Lower leg skin (tissue), 4 donors: Measurements from ENCODE around the gene BMP2. TPM values are rescaled to one million over a fixed set of nuclear protein-coding genes. Genes with fewer than 3 reads are reported as not detected.

ENCODE experiments used
- DNase-seq, 2 donors: peaks; one replicate each; pipeline ENCODE4 v3.0.0-alpha.2; 2019; ENCODE audit warnings: low spot score in 2 of 2
- H3K4me3 ChIP-seq: fragments of 200-600 bp; sonication (generic); 2 replicates; pipeline ENCODE4 v1.5.1; 2017; ENCODE audit warnings: mild to moderate bottlenecking, low read depth; ENCODE audit not compliant: poor library complexity, severe bottlenecking
- CTCF ChIP-seq, 3 donors: fragments of 450-650 bp; IDR thresholded peaks; one replicate each; pipeline ENCODE4 v1.5.1; 2016; ENCODE audit warnings: antibody characterized with exemption in 3 of 3, mild to moderate bottlenecking in 3 of 3, moderate library complexity in 2 of 3
- POLR2A ChIP-seq, 2 donors: fragments of 450-650 bp; IDR thresholded peaks; one replicate each; pipeline ENCODE4 v1.6.1; 2016 to 2017; ENCODE audit warnings: antibody characterized with exemption in 2 of 2, mild to moderate bottlenecking in 1 of 2, moderate library complexity in 1 of 2
- WGBS, 2 donors: methylation state at CpG; one replicate each; pipeline ENCODE4 v1.1.5; 2018; 5-methylcytosine and 5-hydroxymethylcytosine counted together
- intact Hi-C: fragments of 100-400 bp; cut with DNase I; formaldehyde crosslinking; loops from one replicate; pipeline ENCODE4 v1.15.0; 2023; ENCODE audit warnings: low total_unique reads
- total RNA-seq, 4 donors: library from RNA; depleted of rRNA; stranded (reverse); fragments of >200 nt; gene quantifications; one replicate each; pipeline ENCODE4 v1.1.0, GENCODE V29; 2016

The BMP2 gene
- total RNA-seq = 10 to 100 TPM; 21.0 to 42.8 (median 23.7) TPM

- 0% methylated on average over 25 to 78 of the region's 112 CpGs for WGBS, 2 donors
- DNase-seq = peak in 1 of 2 donors; percentile 84
- TF ChIP-seq CTCF (IDR thresholded peaks at IDR 0.05) (no peak), POLR2A (IDR thresholded peaks at IDR 0.05) (no peak)
- H3K4me3 ChIP-seq = peak within 1 kb of the TSS; percentile 79
- intact Hi-C loops = loop anchor here (10.0 kb wide), 1 partner anchor 517 kb away; no protein-coding TSS in a partner anchor
Measured at GRCh38 chr20:6767536-6768227, at the start of gene BMP2. TSS of gene BMP2 (plus strand) at chr20:6767686. CDS start at chr20:6770127, 2,441 bp downstream.

GRCh38 chr20:6718662-6719368, 48.7 kb upstream of the BMP2 start:
- TF ChIP-seq POLR2A (IDR thresholded peaks at IDR 0.05) (no peak), CTCF (IDR thresholded peaks at IDR 0.05) (no peak)
- 43 to 48% methylated on average over 7 of the region's 7 CpGs for WGBS, 2 donors
- intact Hi-C loops = no loop called here
- no peak overlapping the region for H3K4me3 ChIP-seq
- no peak for DNase-seq

GRCh38 chr20:6719369-6719721, 48.1 kb upstream of the BMP2 start:
- TF ChIP-seq POLR2A (IDR thresholded peaks at IDR 0.05) (no peak), CTCF (IDR thresholded peaks at IDR 0.05) (no peak)
- no peak for DNase-seq
- 91 to 93% methylated on average over 4 of the region's 4 CpGs for WGBS, 2 donors
- intact Hi-C loops = no loop called here
- no peak overlapping the region for H3K4me3 ChIP-seq

- no peak for DNase-seq
- intact Hi-C loops = no loop called here
- 20 to 67% methylated on average over 1 of the region's 1 CpG for WGBS, 2 donors
- H3K4me3 ChIP-seq = no peak overlapping the region
- TF ChIP-seq CTCF (IDR thresholded peaks at IDR 0.05) = no peak
- no peak for TF ChIP-seq POLR2A (IDR thresholded peaks at IDR 0.05)
Measured at GRCh38 chr20:6726761-6727160, 40.7 kb upstream of the BMP2 start.

- no peak overlapping the region for H3K4me3 ChIP-seq
- intact Hi-C loops = no loop called here
- no peak for TF ChIP-seq POLR2A (IDR thresholded peaks at IDR 0.05)
- no peak for TF ChIP-seq CTCF (IDR thresholded peaks at IDR 0.05)
- whole genome bisulfite sequencing, 2 donors = 78 to 84% methylated on average over 9 of the region's 9 CpGs
- DNase-seq = no peak
Measured at GRCh38 chr20:6730672-6731328, 36.7 kb upstream of the BMP2 start.
